GM18526 (cell line): ENCODE data around the gene CDC20.

Experiments
- POLR2A ChIP-seq: IDR thresholded peaks from 3 replicates; pipeline ENCODE4 v1.6.1; 2011; ENCODE audit not compliant: insufficient read length; ENCODE audit errors: extremely low read depth

CDC20 gene

GRCh38 chr1:43319766-43320165 is 39.0 kb upstream of the CDC20 start:
- TF ChIP-seq POLR2A = no peak

GRCh38 chr1:43321331-43321891 is 37.4 kb upstream of the CDC20 start:
- TF ChIP-seq POLR2A = no peak

- no peak for TF ChIP-seq POLR2A
These were observed 36.3 kb upstream of the CDC20 start for GRCh38 chr1:43322506-43322905.

GRCh38 chr1:43324810-43325209 is 34.0 kb upstream of the CDC20 start:
- no peak for TF ChIP-seq POLR2A

GRCh38 chr1:43325381-43325780 is 33.4 kb upstream of the CDC20 start:
- TF ChIP-seq POLR2A = no peak

- no peak for TF ChIP-seq POLR2A
These were observed 31.1 kb upstream of the CDC20 start for GRCh38 chr1:43327549-43328292.

- TF ChIP-seq POLR2A = no peak
These were observed 28.6 kb upstream of the CDC20 start for GRCh38 chr1:43329995-43330751.

- no peak for TF ChIP-seq POLR2A
These were observed 27.1 kb upstream of the CDC20 start for GRCh38 chr1:43331688-43332087.

- TF ChIP-seq POLR2A = no peak
These were observed 24.2 kb upstream of the CDC20 start for GRCh38 chr1:43334453-43335205.

- no peak for TF ChIP-seq POLR2A
These were observed 21.2 kb upstream of the CDC20 start, which contains the start of gene MPL for GRCh38 chr1:43337588-43337987. Gene MPL, plus strand, starts transcription at chr1:43337818. Its CDS starts 31 bp downstream, at chr1:43337849.

GRCh38 chr1:43338001-43338400 is 20.8 kb upstream of the CDC20 start:
- TF ChIP-seq POLR2A = no peak

GRCh38 chr1:43339584-43340232 is 19.1 kb upstream of the CDC20 start:
- TF ChIP-seq POLR2A = no peak

- no peak for TF ChIP-seq POLR2A
These were observed 18.2 kb upstream of the CDC20 start for GRCh38 chr1:43340559-43340958.

- TF ChIP-seq POLR2A = no peak
These were observed 14.4 kb upstream of the CDC20 start for GRCh38 chr1:43344267-43344850.
